GM19239 (cell line): ENCODE data around the gene COX19.

ENCODE experiments used
- DNase-seq: peaks from one replicate; pipeline ENCODE4 v3.0.0; 2011; ENCODE audit warnings: low spot score; ENCODE audit not compliant: insufficient read length
- FAIRE-seq: peaks from 2 replicates; lab custom pipeline; 2011; peaks lifted over from hg19 to GRCh38; lab: Jason Lieb, UNC

Gene COX19, protein sequence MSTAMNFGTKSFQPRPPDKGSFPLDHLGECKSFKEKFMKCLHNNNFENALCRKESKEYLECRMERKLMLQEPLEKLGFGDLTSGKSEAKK

DNA sequence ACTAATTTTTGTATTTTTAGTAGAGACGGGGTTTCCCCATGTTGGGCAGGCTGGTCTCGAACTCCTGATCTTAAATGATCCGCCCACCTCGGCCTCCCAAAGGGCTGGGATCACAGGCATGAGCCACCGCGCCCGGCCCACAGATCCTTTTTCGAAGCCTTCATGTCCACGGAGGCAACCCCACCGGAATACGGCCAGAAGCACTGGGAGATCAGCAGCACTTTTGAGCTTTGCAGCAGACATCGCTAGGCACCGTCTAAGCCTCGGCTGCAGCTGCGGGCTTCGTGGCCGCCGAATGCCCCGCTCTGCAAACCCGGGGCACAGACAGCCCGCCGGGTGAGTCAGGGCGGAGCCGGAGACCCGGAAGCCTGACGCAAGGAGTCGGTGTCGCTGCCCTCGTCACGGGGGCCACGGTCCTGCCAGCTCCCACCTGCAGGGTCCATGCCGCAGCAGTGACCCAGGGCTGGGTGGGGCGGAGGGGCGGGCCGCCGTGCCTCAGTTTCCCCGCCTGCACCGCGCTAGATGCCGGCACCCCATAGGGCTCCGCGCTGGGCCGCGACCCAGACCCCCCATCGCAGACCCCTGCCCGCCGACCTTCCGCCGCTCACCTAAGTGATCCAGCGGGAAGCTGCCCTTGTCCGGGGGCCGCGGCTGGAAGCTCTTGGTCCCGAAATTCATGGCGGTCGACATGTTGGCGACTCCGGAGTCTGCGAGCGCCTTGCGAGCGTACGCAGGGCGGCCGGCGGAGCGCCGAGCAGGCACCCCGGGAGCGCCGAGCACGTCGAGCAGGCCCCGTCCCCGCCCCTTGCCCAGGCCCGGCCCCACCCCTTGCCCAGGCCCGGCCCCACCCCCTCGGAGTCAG is at the start of gene COX19:
TSS of gene COX19 (minus strand) at position 730 of the 862 bp plus-strand sequence. CDS start at position 690, 40 bp downstream.
- FAIRE-seq: no peak
- DNase-seq: peak; percentile 89

DNA sequence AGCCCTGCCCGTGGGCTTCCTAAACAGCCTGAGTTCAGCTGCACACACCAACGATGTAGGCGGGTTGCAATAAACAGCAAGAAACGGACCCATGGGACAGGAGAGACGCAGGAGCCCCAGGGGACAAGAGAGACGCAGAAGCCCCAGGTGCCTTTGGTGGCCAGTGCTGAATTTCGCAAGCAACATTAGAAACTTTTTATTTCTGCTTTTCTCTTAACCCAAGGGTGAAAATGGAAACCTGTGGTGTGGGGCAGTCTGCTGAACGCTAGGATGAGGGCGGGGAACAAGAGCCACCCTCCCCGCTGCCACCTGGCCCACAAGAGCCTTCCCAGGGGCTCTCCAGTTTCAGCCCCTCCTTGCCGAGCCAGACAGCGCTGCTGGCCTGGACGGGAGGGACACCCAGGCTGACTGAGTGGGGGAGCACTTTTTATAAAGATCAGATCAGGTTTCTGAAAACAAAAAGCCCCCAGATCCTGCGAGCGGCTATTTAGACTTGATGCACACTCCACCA is 49.0 kb upstream of the COX19 start:
- peak; percentile 99 for FAIRE-seq
- peak; percentile 95 for DNase-seq

DNA sequence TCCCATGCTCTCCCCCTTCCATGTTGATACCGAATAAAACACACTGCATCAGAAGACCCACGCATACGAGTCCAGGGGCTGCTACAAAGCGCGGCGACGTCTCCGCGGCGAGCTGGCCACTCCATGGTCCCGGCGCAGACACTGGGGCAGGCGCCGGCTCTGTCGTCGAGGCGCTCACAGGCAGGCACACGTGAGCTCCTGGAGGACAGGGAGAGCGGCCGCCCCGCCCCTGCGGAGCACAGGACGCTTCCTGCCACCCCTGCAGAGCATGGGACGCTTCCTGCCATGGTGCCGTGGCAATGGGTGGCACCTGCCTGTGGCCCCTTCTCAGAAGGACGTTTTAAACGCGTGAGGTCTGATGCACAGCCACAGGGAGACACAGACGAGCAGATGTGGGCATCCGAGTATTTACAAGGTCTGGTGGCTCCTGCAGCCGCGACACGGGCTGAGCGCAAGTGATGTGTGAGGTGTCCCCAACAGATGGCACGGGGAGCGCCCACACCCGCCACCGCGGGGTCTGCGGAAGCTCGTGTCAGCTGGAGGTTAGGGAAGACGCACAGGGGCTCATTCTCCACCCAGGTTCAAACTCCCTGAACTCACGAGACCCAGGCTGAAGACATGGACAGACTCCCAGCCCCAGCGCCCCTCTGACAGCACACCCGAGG is 47.6 kb upstream of the COX19 start:
- peak; percentile 83 for FAIRE-seq

DNA sequence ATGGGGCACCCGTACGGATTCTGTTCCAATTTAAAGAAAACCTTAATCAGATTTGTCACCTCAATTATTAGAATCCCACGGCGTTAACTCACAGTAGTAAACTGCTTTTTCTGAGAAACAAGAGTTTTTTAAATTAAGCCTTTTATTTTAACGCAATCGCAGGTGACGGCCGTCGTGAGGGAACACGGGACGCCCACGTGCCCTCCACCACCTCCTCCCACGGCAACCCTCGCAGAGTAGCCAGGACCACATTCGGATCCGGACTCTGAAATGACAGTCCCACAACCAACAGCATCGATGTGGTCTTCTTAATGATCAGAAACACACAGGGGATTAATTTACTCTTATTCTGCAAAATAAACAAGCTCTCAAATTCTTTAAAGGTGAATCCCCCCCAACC is 47.0 kb upstream of the COX19 start:
- no peak for DNase-seq
- no peak for FAIRE-seq

More for the DNA sequence above, 47.6 kb upstream of the COX19 start:
- DNase-seq: peak; percentile 68

DNA sequence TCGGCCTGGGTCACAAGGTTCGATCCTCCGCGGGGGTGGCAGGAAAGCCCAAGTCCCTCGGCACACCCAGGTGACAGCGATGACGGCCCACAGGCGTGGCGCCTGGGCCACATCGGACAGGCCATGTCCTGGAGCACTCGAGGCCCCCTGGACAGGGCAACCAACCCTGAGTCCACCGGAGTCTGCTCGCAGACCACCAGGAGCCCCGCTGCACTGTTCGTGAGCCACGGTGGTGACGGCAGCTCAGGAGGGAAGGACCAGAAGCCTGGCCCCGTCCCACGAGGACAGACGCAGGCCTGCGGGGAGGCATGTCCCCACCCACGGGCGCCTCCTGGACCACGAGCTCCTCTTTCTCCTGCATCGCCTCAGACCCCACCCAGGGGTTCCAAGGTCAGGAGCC is 46.6 kb upstream of the COX19 start:
- FAIRE-seq: no peak
- DNase-seq: no peak

DNA sequence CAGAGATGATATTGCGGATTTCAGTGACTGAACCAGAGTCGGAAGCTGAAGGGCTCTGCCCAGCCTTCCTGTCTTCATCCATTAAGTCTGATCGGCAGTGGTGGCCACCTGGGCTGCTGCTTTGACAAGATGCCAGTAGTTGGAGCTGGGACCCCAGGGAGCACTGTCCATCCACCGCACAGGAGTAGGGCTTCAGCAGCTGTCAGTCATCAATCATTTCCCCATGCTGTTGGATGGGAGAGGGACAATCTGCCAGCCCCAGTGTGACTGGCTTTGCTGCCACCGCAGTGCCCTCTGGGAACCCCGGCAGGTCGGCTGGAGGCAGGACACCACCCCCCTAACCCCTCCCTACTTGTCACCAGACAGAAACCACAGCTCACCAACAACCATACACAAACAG is 46.0 kb upstream of the COX19 start:
- FAIRE-seq: no peak
- DNase-seq: no peak

DNA sequence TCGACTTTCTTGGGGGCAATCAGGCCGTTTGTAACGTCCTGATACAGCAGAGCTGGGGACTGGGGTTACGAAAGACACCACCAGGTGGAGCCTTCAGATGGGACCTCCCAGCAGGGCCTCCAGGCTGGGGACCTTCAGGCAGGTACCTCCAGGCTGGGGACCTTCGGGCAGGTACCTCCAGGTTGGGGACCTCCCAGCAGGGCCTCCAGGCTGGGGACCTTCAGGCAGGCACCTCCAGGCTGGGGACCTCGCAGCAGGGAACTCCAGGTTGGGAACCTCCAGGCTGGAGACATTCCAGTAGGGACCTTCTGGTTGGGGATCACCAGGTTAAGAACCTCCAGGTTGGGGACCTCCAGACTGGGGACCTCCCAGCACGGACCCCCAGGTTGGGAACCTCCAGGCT is 45.5 kb upstream of the COX19 start:
- no peak for DNase-seq
- FAIRE-seq: no peak

DNA sequence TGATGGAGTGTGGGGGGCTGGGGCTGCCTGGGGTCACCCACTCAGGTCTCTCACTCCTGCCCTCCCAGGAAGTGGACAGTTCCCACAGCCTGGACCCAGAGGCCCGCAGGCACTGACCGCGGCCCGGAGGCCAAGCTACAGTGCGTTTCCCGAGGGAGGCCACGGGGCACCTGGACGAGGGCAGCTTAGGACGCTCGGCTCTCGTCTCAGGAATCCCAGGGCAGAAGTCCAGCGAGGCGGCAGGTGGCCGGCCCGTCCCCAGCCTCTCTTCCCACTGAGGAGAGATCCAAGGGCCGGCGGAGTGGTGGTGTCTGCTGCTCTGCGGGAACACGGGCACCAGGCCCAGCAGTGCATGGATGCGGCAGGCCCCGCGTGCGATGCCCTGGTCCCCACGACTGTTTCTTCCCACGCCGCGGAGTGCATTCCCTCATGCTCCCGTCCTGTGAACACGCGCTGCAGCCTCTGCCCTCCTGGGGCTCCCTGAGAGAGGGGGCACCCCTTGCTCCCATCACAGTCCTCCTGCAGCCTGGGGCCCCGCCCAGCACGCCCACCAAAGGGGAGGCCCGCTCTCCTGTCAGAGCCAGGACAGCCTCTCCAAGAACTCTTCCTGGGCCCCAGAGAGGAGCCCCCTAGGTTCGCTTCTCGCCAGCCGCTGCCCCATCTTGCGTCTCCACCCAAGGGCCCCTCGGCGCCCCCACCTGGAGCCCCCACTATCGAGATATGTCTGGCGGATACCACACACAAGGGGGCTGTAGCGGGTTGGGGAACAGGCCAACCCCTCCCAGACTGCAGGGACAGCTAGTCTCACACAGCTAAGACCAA is 44.7 kb upstream of the COX19 start:
- DNase-seq (no peak), FAIRE-seq (no peak)

DNA sequence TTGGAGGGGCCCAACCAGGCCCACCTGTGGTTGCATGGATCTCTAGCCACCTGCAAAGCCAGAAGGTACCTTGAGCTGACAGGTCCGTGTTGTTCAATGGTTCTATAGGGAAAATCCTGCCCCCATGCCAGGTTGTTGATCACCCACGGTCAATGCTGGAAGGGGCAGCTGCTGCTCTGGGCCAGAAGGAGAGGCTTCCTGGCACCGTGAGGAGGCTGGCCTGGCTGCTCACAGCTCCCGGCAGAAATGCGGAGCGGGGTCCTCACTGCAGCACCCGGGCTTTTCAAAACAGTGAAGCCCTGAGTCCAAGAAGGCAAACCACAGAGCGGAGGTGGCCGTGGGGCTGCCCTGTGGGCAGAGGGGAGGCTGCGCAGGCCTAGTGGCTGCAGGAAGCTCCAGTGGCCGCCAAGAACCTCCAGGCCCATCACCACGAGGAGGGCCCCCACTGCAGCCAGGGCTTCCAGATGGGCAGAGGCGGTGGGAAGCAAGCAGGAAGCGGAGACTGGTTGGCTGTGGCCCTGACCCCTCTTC is 44.0 kb upstream of the COX19 start:
- no peak for DNase-seq
- FAIRE-seq: no peak

DNA sequence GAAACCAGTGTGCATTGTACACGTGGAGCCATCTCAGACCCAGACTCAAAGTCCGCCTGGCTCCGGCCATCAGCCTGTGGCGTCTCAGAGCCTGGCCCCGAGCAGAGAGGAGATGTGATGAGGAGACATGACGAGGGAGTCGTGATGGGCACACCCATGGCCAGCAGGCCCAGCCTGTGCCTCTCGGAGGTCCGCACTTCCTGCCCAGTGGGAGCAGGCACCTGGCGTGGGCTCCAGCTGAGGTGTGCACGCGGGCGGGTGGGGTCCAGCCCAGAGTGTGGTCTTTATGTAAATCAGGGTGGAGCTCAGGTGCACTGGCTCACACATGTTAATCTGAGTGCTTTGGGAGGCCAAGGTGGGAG is 43.0 kb upstream of the COX19 start:
- DNase-seq (no peak), FAIRE-seq (no peak)

DNA sequence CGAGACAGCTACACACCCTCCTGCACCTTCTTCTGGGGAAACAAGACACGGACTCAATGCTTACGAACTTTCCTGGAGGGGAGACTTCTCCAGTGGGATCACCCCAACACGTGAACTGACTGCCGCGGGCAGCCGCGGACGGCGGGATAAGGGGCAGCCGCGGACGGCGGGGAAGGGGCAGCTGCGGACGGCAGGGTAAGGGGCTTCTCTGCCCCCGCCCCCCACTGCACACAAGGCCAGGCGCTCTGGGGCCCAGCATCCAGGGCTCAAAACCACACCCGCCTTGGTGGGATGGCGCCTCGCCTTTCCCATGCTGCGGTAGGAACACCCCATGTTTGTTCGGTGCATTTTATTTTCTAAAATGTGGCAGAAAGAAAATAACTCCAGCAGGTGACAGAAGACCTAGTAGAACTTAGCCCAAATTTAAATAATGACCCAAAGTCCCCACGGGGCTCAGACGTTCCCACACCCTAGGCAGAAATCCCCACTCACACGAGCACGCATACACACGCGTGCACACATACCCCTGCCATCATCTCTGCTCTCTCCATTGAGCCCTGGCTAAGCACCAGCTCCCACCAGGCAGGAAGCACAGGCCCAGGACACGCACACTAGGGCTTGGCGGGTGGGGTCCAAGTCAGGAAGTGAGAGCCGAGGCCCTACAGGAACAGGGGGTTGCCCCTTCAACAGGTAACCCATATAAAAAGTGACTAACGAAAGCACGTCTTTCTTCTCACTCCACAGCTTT is 42.4 kb upstream of the COX19 start:
- DNase-seq: no peak
- FAIRE-seq: no peak

DNA sequence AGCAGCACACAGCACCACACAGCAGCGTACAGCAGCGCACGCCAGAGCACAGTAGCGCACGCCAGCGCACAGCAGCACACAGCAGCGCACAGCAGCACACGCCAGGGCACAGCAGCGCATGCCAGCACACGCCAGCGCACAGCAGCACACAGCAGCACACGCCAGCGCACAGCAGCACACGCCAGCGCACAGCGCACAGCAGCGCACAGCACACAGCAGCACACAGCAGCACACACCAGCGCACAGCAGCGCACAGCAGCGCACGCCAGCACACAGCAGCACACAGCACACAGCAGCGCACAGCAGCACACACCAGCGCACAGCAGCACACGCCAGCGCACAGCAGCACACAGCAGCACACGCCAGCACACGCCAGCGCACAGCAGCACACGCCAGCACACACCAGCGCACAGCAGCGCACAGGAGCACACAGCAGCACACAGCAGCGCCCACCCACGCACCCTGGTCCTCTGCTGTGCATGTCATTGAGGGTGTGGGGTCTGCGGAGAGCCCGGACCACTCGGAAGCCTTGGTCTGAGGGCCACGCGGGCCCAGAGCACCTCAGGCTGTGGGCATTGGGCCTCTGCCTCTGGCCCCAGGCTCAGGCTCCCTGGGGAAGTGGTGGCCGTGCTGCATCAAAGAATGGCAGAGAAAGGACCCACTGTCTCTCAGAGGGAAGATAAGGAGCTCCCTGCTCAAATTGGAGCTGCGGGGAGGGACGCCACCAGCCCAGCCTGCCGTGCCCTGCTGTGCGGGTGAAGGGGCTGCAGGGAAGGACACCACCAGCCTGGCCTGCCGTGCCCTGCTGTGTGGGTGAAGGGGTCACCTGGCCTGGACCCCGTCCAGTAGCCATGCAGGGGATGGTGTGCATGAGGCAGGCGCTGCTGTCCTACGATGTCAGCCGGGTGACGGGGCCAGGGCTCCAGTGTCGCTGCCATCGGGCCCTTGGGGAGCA is 41.5 kb upstream of the COX19 start:
- FAIRE-seq (no peak), DNase-seq (no peak)

DNA sequence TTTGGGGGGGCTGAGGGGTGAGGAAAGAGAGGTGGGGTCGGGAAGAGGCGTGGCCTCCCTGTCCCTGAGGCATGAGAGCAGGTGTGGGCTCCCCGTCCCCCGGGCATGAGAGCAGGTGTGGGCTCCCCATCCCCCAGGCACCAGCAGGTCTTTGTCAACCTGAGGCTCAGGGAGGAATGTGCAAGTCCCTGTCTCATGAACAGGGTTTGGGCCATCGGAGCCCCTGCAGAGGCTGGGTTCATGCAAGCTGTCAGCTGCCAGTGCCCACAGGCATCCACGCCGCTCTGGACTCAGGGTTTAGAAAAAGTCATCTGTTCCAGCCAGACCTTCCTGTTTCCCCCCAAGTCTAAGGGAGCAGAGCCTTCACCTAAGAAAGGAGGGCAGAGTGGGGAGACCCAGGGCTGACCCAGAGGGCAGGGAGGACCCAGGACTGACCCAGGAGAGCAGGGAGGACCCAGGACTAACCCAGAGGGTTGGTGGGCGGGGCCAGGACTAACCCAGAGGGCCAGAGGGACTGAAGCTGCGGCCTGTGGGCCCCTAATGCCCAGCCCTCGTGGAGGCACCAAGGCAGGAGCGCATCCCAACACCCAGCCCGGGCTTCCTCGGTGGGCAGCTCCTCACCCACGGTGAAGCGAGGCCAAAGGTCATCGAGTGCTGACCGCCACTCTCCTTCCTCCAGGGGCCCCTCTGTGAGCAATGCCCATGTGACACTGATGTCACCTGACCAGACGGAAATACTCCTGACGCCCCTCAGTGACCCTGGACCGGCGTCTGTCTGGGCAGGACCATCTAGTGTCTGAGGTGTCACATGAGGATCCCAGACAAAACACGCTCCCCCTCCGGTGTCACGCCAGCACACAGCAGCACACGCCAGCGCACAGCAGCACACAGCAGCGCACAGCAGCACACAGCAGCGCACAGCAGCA is 40.1 kb upstream of the COX19 start:
- DNase-seq (no peak), FAIRE-seq (no peak)

DNA sequence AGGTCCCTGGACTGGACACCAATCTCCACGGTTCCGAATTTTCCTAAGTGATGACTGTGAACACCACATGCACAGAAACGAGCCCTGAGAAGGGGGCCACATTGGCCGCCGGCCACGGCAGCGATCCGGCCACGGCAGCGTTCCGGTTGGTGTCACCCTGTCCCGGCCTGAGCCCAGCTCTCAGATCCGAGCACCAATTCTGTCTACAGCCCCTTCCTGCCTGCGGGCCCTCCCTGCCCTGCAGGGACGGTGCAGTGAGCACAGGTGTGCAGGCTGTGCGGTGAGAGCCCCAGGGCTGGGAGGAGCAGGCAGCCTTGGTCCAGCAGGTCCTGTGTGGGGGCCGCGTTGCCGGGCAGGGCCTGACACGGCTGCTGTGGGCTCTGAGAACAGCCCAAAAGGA is 39.3 kb upstream of the COX19 start:
- DNase-seq: no peak
- no peak for FAIRE-seq

DNA sequence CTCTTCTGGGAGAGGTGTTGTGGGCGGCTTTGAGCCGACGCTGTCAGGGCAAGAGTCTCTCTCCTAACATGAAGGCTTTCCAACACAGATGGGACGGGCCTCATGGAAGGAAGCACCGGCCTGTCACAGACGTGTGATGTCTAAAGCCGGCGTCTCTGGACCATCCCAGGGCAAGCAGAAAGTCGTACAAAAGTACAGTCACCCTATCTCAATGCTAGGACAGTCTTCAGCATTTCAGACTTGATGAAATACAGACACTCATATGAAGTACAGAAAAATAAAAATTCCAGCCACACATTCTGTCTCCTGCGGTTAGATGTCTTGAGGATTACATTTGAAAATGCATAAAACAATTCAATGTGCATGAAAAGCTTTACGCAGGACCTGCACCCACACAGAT is 38.2 kb upstream of the COX19 start:
- DNase-seq: no peak
- no peak for FAIRE-seq

DNA sequence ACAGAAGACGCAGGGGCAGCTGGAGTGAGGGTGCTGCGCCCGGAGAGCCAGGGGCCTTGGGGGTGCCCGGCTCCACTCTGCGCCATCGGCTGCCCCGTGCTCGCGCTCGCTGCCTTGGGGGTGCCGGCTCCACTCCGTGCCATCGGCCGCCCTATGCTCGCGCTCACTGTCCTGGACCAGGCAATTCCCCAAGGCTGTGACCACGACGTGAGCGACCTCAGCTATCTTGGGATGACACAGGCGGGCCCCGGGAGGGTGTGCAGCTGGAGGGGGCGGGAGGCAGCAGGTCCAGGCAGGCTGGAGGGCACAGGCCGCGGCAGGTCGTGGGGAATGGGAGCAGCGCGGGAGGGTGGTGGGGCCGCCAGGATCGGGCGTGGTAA is 37.4 kb upstream of the COX19 start:
- DNase-seq (no peak), FAIRE-seq (no peak)

DNA sequence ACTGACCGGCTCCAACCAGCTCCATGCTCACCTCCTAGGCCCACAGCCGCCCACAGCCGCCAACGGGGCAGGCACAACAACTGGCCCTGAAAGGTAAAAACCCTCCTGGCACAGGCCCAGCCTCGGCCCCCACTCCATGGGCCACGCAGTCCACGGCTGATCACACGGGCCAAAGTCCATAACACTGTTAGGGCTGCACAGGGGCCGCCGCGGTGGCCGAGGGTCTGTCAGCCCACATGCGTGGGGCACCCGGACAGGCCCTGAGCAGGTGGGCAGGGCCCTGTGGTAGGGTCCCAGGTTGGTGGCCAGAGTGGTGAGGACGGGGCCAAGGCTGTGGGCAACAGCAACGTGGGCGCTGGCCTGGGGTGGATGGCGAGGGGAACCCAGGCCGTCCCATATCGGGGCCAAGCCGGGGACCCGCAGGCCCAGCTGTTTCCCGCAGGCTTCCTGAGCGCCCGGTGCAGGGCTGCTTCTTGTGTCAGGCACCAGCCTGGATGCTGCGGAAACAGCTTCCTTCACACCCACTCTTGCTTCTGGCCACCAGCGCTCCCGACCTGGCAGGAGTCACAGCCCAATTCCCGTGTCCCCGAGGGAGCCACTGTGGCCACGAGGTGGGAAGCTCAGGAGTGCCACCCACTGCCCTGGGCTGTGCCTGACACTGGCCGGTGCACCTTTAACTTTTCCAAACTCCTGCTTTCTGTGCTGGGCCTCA is 36.8 kb upstream of the COX19 start:
- DNase-seq (no peak), FAIRE-seq (no peak)
